Measurements from ENCODE around the gene ST7L. TPM values are rescaled to one million over a fixed set of nuclear protein-coding genes. Genes with fewer than 3 reads are reported as not detected.

The ST7L gene, protein sequence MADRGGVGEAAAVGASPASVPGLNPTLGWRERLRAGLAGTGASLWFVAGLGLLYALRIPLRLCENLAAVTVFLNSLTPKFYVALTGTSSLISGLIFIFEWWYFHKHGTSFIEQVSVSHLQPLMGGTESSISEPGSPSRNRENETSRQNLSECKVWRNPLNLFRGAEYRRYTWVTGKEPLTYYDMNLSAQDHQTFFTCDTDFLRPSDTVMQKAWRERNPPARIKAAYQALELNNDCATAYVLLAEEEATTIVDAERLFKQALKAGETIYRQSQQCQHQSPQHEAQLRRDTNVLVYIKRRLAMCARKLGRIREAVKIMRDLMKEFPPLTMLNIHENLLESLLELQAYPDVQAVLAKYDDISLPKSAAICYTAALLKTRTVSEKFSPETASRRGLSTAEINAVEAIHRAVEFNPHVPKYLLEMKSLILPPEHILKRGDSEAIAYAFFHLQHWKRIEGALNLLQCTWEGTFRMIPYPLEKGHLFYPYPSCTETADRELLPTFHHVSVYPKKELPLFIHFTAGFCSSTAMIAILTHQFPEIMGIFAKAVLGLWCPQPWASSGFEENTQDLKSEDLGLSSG
- 12.3 and 14.3 TPM in 2 replicates for total RNA-seq

GRCh38 chr1:112618721-112619517, at the start of gene ST7L:
TSS of gene ST7L (minus strand) at chr1:112619141. CDS start at chr1:112619113, 28 bp downstream.

DNA sequence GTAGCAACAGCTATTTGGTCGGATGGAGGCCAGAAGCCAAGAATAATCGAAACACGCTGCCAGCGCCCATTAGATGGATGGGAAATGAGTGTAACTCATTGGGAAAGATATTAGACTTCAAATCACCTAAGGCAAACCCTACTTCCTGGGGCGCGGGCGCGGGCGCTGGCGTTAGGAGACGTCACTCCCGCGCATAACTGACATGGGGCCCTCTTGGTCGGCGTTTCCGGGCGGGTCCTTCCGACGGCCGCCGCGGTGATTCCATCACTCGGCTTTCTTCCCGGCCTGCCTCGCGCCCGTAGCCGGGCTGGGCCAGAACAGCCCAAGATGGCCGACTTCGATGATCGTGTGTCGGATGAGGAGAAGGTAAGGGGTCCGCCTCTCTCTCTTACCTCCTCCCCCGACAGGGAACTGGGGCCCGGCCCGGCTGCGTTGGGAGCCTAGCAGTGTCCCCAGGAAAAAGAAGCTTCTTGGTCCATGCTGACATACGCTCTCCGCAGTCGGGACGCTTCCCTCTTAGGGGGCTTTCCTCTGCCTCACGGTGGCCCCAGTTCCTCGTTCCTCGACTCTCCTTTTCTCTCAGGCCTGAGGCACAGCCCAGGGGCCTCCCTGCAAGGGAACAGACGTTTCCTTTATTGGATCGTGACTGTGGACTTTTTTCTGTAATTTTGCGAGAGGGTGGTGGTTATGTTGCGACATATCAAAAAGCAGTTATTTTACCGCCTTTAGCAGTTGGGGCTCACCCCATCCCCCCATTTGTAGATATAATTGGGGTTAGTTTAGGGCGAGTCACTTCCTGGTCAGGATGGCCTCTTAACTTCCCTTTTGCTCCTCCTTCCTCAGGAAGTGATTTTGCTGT, 806 bp upstream of the ST7L start, which contains the start of gene CAPZA1:
Gene CAPZA1, plus strand, starts transcription at position 315 of the 859 bp plus-strand sequence. Its CDS starts 13 bp downstream, at position 328.

DNA sequence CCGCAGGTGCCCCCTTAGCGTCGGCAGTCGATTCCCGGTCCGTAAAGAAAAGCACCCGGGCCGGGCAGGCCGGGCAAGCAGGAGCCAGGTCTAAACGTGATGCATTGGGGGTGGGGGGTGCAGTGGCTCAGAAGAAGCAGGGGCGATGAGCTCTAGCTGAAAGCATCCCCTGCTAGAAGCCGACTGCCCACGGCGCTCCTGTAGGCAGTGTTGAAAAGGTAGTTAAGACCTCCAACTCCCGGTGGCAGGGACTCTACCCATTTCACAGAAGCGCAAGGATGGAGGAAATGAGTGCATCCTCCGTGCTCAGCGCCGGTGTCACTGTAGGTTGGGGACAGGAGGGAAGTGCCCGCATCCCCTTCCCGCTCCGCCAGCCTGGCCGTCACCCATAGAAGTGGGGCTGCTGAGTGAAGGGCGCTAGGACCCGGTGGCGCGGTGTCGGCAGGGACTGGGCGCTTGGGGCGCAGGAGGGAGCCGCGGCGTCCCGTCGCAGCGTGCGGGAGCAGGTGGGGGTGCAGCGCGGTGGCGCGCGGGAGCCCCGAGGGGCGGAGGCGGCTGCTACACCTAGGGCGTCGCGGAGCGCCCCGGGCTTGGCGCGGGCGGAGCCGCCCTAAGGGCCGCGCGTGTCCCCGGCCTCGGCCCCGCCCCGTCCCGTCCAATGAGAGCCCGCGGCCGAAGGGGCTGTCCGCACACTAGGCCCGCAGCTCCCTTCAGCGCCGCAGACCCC, 110.5 kb downstream of the ST7L start, which contains the start of gene WNT2B:
Gene WNT2B, plus strand, starts transcription at position 688 of the 727 bp plus-strand sequence. CDS start 298 bp downstream, outside the sequence.

Other genes with a start within 250 kb of the ST7L start
- 12.7 and 21.4 TPM in 2 replicates for gene CTTNBP2NL, start 222.9 kb downstream of the ST7L start, total RNA-seq
- 2.1 and 44.4 TPM in 2 replicates for gene WNT2B, start 110.2 kb downstream of the ST7L start, total RNA-seq
- 117 and 183 TPM in 2 replicates for gene CAPZA1, start 691 bp upstream of the ST7L start, total RNA-seq
- 54.8 and 101 TPM in 2 replicates for gene MOV10, start 55.5 kb upstream of the ST7L start, total RNA-seq
- gene RHOC, start 88.0 kb upstream of the ST7L start, total RNA-seq: 552 and 779 TPM in 2 replicates
- gene PPM1J, start 96.2 kb upstream of the ST7L start, total RNA-seq: 2.3 and 4.4 TPM in 2 replicates